IPS-15b (cell line): ENCODE results near the gene KCNQ1.

Experiments used
- H3K27me3 ChIP-seq: one replicate; pipeline ENCODE4 v1.6.1; 2013; ENCODE audit warnings: low read length; ENCODE audit not compliant: control insufficient read depth, insufficient read depth
- H3K36me3 ChIP-seq: one replicate; pipeline ENCODE4 v1.6.1; 2013; ENCODE audit warnings: low read length; ENCODE audit not compliant: control insufficient read depth, insufficient read depth
- H3K4me1 ChIP-seq: one replicate; pipeline ENCODE4 v1.6.1; 2013; ENCODE audit warnings: mild to moderate bottlenecking, low read length; ENCODE audit not compliant: control insufficient read depth, insufficient read depth
- H3K4me3 ChIP-seq: one replicate; pipeline ENCODE4 v1.5.1; 2013; ENCODE audit warnings: low read depth, low read length
- H3K9ac ChIP-seq: one replicate; pipeline ENCODE4 v1.6.1; 2013; ENCODE audit warnings: low read depth, mild to moderate bottlenecking, low read length
- H3K9me3 ChIP-seq: one replicate; pipeline ENCODE4 v1.6.1; 2013; ENCODE audit warnings: mild to moderate bottlenecking, low read length; ENCODE audit not compliant: control insufficient read depth, insufficient read depth

The KCNQ1 gene

DNA sequence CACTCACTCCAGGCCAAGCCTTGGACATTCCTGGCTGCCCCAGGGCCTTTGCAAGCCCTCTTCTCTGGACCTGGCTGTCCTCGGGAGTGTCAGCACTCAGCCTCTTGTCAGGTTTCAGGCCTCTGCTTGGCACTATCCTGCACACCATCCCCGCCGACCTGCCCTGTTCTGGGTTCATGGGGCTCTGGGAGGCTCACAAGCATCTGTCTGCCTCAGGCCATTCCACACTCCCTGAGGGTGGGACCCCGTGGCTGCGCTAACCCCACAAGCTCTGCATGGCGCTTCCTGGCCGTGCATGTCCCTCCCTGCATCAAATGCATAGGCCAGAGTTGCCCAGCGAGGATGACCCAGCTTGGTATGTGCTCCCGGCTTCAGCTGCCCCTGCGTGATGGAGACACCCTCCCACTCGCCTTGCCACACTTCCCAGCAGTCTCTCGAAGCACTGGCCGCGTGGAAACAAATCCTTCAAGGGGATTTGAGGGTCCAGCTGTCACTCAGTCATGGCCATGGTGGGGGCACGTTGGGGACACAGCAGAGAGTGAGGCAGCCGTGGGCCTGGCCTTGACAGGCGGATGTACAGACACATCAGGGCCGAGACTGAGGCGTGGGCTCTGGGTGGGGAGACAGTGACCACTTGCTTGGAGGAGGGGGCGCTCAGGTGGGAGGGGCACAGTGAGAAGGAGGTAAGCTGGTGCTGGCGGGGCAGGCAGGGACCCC, 87.3 kb downstream of the KCNQ1 start:
- Histone ChIP-seq H3K4me3 (no peak overlapping the region), H3K9me3 (no peaks in the 10 kb centered on the region), H3K36me3 (no peaks in the 10 kb centered on the region), H3K4me1 (no peaks in the 10 kb centered on the region), H3K9ac (no peak overlapping the region), H3K27me3 (no peaks in the 10 kb centered on the region)

GRCh38 chr11:2532704-2533586, 88.1 kb downstream of the KCNQ1 start:
- Histone ChIP-seq H3K9me3 (no peaks in the 10 kb centered on the region), H3K4me1 (no peaks in the 10 kb centered on the region), H3K36me3 (no peaks in the 10 kb centered on the region), H3K9ac (no peak overlapping the region), H3K27me3 (no peaks in the 10 kb centered on the region), H3K4me3 (no peak overlapping the region)

GRCh38 chr11:2533587-2534133, 88.9 kb downstream of the KCNQ1 start:
- Histone ChIP-seq H3K4me3 (no peak overlapping the region), H3K9me3 (no peaks in the 10 kb centered on the region), H3K27me3 (peaks cover 2% of the 10 kb centered on the region), H3K36me3 (no peaks in the 10 kb centered on the region), H3K4me1 (no peaks in the 10 kb centered on the region), H3K9ac (no peak overlapping the region)

- no peaks in the 10 kb centered on the region for H3K9me3 ChIP-seq
- H3K27me3 ChIP-seq, result peaks cover 2% of the 10 kb centered on the region
- no peaks in the 10 kb centered on the region for H3K36me3 ChIP-seq
- H3K4me3 ChIP-seq, result no peak overlapping the region
- no peak overlapping the region for H3K9ac ChIP-seq
- no peaks in the 10 kb centered on the region for H3K4me1 ChIP-seq
Measured at GRCh38 chr11:2534134-2534956, 89.5 kb downstream of the KCNQ1 start.

GRCh38 chr11:2534957-2535672, 90.3 kb downstream of the KCNQ1 start:
- Histone ChIP-seq H3K4me3 (no peak overlapping the region), H3K9ac (no peak overlapping the region), H3K27me3 (peaks cover 2% of the 10 kb centered on the region), H3K4me1 (no peaks in the 10 kb centered on the region), H3K9me3 (no peaks in the 10 kb centered on the region), H3K36me3 (no peaks in the 10 kb centered on the region)

DNA sequence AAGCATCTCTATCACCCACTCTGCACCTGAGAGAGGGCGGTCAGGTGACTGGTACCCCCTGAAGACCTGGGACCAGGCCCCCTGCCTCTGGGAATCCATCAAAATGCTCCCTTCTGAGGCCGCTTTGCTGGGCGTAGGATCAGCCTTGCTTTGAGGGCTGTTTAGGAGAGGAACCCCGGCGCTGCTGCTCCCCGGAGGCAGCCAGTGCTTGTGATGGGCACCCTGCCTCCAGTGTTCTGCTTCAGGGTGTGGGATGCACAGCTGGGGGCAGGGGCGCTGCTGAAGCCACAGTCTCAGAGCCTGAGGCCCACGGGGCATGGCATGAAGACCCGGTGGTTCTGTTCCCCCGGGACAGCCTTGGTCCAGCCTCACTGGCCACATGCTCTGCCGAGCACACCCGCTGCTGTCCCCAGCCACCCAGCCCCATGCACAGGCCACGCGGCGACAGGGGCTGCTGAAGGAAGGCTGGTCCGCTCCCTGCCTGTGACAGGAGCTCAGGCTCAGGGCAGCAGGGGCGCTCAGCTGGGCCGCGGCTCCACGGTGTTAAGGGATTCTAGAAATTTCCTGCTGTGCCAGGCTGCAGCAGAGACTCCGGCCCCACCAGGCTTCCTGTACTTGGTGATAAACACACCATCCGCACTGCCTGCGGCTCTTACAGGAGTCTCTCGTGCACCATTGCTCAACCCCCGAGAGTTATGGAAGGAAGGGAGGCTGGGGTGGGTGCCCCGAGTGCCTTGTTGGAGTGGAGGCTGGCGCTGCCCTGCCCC, 91.0 kb downstream of the KCNQ1 start:
- Histone ChIP-seq H3K9me3 (no peaks in the 10 kb centered on the region), H3K4me1 (no peaks in the 10 kb centered on the region), H3K36me3 (no peaks in the 10 kb centered on the region), H3K4me3 (no peak overlapping the region), H3K27me3 (peaks cover 2% of the 10 kb centered on the region), H3K9ac (no peak overlapping the region)

DNA sequence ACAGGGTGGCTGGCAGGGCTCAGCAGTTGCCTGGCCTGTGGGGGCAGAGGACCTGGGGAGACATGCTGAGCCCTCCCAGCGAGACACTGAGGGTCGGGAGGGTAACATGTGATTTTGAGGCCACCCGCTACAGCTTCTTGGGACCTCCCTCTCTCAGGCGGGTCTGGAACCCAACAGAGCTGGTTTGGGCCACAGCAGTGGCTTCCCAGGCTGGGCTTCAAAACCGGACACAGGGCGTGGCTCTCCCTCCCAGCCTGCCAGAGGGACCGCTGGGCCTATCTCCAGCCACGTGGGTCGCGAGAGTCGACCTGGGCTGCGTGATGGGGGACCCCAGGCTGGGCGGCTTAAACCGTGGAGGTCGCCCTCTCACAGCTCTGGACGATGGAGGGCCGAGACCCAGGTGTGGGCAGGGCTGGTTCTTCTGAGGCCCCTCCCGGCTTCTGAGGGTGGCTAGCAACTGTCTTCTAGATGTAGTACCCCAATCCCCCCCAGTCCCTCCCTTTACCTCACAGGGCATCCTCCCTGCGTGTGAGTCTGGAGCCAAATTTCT, 91.7 kb downstream of the KCNQ1 start:
- Histone ChIP-seq H3K9ac (no peak overlapping the region), H3K4me1 (no peaks in the 10 kb centered on the region), H3K4me3 (no peak overlapping the region), H3K9me3 (no peaks in the 10 kb centered on the region), H3K36me3 (no peaks in the 10 kb centered on the region), H3K27me3 (peaks cover 2% of the 10 kb centered on the region)

GRCh38 chr11:2537010-2537705, 92.3 kb downstream of the KCNQ1 start:
- no peaks in the 10 kb centered on the region for H3K9me3 ChIP-seq
- no peaks in the 10 kb centered on the region for H3K36me3 ChIP-seq
- H3K4me3 ChIP-seq, result no peak overlapping the region
- no peak overlapping the region for H3K9ac ChIP-seq
- no peaks in the 10 kb centered on the region for H3K4me1 ChIP-seq
- peaks cover 2% of the 10 kb centered on the region for H3K27me3 ChIP-seq

- H3K4me3 ChIP-seq, result no peak overlapping the region
- no peaks in the 10 kb centered on the region for H3K9me3 ChIP-seq
- no peaks in the 10 kb centered on the region for H3K4me1 ChIP-seq
- H3K9ac ChIP-seq, result no peak overlapping the region
- peaks cover 2% of the 10 kb centered on the region for H3K27me3 ChIP-seq
- H3K36me3 ChIP-seq, result no peaks in the 10 kb centered on the region
Measured at GRCh38 chr11:2537896-2538724, 93.3 kb downstream of the KCNQ1 start.
